GM12873 (cell line): ENCODE data around the gene IRF2.

ENCODE experiments used
- TF ChIP-seq, protein P1 (sequence below): IDR thresholded peaks from 2 replicates; pipeline ENCODE4 v1.5.1; 2012; ENCODE audit warnings: low read depth, mild to moderate bottlenecking, moderate library complexity, low read length, control low read depth; ENCODE audit not compliant: insufficient read depth; ENCODE audit errors: missing control alignments

IRF2 gene

DNA sequence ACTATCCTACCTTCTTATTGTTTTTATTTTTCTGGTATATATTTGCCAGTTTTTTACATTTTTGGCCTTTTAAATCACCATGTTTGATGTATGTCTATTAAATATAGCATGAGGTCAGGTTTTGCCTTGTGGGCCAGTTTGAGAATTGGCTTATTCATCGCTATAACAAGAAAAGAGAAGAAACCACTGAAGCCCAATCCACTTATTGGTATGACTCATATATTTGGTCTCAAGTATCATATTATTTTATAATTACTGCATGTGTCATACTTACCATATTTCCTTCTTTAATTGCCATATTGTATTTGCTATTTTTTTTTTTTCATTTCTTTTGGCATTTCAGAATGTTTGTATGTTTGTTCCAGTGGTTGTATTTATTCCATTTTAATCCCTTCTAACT, 99.3 kb downstream of the IRF2 start:
- TF ChIP-seq, protein P1, sequence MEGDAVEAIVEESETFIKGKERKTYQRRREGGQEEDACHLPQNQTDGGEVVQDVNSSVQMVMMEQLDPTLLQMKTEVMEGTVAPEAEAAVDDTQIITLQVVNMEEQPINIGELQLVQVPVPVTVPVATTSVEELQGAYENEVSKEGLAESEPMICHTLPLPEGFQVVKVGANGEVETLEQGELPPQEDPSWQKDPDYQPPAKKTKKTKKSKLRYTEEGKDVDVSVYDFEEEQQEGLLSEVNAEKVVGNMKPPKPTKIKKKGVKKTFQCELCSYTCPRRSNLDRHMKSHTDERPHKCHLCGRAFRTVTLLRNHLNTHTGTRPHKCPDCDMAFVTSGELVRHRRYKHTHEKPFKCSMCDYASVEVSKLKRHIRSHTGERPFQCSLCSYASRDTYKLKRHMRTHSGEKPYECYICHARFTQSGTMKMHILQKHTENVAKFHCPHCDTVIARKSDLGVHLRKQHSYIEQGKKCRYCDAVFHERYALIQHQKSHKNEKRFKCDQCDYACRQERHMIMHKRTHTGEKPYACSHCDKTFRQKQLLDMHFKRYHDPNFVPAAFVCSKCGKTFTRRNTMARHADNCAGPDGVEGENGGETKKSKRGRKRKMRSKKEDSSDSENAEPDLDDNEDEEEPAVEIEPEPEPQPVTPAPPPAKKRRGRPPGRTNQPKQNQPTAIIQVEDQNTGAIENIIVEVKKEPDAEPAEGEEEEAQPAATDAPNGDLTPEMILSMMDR = no peak

DNA sequence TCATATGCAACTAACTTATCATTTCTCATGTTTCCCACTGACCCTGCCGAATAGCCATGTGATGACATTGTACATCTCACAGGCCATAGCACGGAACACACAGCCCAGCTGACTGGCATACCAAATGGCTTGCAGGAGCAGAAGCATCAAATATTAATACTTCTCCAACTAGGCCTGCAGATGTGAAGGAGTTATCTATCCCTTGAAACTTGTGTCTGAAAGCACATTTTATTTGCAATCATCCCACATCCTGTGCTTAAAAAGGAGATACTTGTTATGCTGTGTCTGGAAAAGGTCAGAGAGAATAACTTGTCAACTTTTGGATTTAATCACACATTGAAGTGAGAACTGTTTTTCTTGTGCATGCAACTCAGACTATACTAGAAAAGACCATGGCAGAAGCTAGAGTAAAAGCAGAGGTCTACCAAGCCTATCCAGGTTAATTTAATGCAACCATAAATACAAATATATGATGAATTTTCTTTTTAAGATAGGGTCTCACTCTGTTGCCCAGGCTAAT, 100.4 kb downstream of the IRF2 start:
- TF ChIP-seq, protein P1 = no peak

DNA sequence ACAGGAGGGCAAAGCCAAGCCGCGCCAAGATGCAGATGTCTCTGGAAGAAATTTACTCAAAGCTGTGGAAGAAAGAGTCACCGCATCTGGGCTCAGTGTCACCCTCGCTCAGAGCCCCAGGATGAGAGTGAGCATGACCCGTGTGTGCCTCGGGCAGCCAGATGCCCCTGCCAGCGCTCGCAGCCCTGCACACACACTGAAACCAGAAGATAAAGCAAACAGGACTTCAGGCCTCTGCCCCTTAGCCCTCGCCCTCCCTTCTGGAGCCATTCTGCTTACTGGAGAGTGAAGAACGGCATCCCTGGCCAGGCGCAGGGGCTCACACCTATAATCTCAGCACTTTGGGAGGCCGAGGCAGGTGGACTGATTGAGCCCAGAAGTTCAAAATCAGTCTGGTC, 103.0 kb downstream of the IRF2 start:
- TF ChIP-seq, protein P1 = no peak

DNA sequence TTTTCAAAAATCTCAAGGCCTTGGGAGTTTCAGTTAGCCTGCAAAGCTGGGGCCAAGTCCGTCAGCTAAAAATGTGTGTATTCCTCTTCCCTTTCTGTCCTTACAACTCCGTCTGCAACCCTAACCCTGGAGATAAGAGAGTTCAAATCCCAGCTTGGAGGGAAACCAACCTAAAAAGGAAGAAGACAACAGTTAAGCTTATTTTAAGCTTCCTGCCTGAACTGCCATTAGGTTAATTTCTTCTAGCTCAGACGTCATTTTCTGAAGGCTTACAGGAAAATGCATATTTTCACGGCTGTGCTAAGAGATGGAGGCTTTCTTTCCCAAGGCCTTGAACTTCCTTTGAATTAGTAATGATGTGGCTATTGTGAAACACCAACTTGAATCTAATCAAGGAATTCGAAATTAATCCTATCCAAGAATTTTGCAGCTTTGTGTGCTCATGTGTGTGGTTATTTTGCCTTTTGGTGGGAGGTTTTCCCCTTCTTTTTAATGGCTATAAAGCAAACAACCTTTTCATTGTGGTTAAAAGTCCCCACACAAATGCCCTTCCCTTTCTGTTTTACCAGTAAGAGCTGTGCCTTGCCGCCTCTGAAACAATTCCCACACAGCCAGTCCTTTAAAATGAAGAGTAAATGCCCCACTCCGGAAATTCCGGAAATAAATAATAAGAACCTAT, 103.5 kb downstream of the IRF2 start:
- TF ChIP-seq, protein P1 = no peak

DNA sequence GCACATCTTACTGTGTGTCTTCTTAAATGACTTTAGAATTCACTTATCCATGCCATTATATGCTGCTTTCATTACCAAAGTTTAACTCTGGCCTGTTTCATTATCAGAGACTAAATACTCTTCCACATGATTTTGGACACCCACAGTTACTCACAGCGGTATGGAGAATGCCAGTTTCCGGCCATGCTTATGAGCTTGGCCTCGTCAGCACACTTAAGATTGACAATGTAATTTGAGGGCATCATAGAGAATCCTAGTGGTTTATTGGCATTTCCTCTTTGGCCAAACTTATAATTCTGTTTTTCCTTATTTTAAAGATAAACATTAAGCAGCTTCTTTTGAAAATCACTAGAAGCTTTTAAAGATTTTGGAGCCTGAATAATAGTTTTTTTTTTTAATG, 104.5 kb downstream of the IRF2 start:
- TF ChIP-seq, protein P1 = no peak

DNA sequence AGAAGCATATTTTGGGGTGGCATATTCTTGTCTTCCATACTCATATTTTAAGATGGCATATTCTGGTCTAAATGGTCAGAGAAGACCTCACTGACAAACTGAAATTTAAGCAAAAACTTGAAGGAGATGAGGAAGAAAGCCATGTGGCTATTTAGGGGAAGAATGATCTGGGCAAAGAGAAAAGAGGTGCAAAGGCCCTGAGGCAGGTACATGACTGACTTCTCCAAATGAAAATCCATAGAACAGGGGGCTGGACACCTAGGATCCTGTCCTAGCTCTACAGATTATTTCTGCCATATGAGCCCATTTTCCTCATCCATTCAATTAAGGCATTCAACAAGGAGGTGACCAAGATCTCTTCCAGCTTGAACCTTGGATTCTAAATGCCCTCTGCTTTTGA, 105.6 kb downstream of the IRF2 start:
- TF ChIP-seq, protein P1 = no peak

DNA sequence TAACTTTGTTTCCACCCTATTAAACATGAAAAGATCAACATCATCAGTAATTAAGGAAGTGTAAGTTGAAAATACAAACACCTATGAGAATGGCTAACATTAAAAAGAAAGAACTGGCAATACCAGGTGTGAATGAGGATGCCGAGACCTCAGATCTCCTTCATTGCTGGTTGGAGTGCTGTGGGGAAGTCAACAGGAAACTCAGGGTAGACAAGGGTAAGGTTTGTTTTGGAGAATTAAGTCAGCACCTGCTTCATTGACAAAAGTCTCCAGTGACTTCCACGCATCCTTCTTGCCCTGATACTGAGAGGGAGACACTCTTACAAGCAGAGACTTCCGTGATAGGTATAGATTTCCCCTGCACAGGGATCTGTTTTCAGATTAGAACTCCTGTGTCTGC, 106.1 kb downstream of the IRF2 start:
- TF ChIP-seq, protein P1 = no peak
